KMS-11 (cell line): ENCODE results near the gene PEAR1.

ENCODE experiments used
- H2AFZ ChIP-seq: fragments of 200-600 bp; sonication (generic); 2 replicates; pipeline ENCODE4 v1.6.1; 2016; ENCODE audit warnings: antibody characterized with exemption, mixed run types, low read depth
- H3K27ac ChIP-seq: fragments of 200-600 bp; sonication (generic); 2 replicates; pipeline ENCODE4 v1.6.1; 2016; ENCODE audit warnings: mild to moderate bottlenecking, mixed run types
- H3K27me3 ChIP-seq: fragments of 200-600 bp; sonication (generic); 2 replicates; pipeline ENCODE4 v1.6.1; 2017; ENCODE audit warnings: mild to moderate bottlenecking, low read depth, mixed run types, moderate library complexity; ENCODE audit not compliant: insufficient read depth
- H3K36me3 ChIP-seq: fragments of 200-600 bp; sonication (generic); 2 replicates; pipeline ENCODE4 v1.6.1; 2017; ENCODE audit warnings: mild to moderate bottlenecking, mixed run types; ENCODE audit not compliant: insufficient read depth
- H3K4me1 ChIP-seq: fragments of 200-600 bp; sonication (generic); 2 replicates; pipeline ENCODE4 v1.6.1; 2016; ENCODE audit warnings: mild to moderate bottlenecking, low read depth, mixed run types; ENCODE audit not compliant: poor library complexity, severe bottlenecking
- H3K4me2 ChIP-seq: fragments of 200-600 bp; sonication (generic); 2 replicates; pipeline ENCODE4 v1.7.0; 2016; ENCODE audit warnings: mild to moderate bottlenecking, mixed run types
- H3K4me3 ChIP-seq: fragments of 200-600 bp; sonication (generic); IDR thresholded peaks from 2 replicates; pipeline ENCODE4 v1.6.1; 2017; ENCODE audit warnings: low read depth, low read length, mixed read lengths; ENCODE audit not compliant: insufficient read depth
- H3K79me2 ChIP-seq: fragments of 200-600 bp; sonication (generic); 2 replicates; pipeline ENCODE4 v1.6.1; 2016; ENCODE audit warnings: low read depth, mixed run types; ENCODE audit not compliant: insufficient read depth
- H3K9ac ChIP-seq: fragments of 200-600 bp; sonication (generic); 2 replicates; pipeline ENCODE4 v1.6.1; 2016; ENCODE audit warnings: mild to moderate bottlenecking, mixed run types
- H4K20me1 ChIP-seq: fragments of 200-600 bp; sonication (generic); 2 replicates; pipeline ENCODE4 v1.6.1; 2016; ENCODE audit warnings: mild to moderate bottlenecking, mixed run types; ENCODE audit not compliant: insufficient read depth
- CTCF ChIP-seq: fragments of 200-600 bp; sonication (generic); conservative IDR thresholded peaks from 2 replicates; pipeline ENCODE4 v1.6.1; 2017; ENCODE audit warnings: low read depth, mild to moderate bottlenecking, antibody characterized with exemption, low read length, moderate library complexity, mixed read lengths

The PEAR1 gene

DNA sequence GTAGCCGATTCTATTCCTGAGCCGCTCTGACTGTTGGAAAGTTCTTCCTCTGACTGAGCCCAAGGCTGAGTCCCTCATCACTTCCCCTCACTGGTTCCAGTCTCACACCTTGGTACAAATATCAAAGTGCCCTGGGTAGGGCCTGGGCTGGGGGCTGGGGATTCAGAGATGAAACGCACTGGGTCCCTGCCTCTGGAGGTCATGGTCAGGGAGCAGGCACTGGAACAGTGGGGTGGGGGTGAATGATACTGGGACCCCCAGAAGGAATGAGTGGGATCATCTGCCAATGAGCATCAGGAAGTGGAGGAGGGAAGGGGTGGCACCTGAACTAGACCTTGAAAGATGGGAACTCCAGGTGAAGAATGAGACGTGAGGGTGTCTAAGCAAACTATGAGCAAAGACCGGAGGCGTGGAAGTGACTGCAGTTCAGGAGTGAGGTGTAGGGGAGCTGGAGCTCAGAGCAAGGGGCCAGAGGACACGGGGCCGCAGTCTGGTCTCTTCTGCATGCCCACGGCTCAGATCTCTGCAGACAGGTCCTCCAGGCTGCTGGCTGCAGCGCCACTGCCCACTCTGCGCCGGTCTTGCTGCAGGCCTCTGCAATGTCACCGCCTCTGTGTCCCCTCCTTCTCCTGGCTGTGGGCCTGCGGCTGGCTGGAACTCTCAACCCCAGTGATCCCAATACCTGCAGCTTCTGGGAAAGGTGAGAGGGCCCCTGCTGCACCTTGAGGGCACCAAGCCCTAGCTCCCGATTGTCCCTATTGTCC is 10.0 kb downstream of the PEAR1 start:
- Histone ChIP-seq H3K36me3 (no peaks in the 10 kb centered on the region), H3K4me2 (no peak overlapping the region), H3K27me3 (peaks cover 99% of the 10 kb centered on the region), H3K27ac (no peak overlapping the region), H3K79me2 (no peaks in the 10 kb centered on the region), H4K20me1 (no peaks in the 10 kb centered on the region), H3K4me1 (no peaks in the 10 kb centered on the region), H3K4me3 (no peak overlapping the region), H3K9ac (no peak overlapping the region), H2AFZ (no peak overlapping the region)
- TF ChIP-seq CTCF: no peak

DNA sequence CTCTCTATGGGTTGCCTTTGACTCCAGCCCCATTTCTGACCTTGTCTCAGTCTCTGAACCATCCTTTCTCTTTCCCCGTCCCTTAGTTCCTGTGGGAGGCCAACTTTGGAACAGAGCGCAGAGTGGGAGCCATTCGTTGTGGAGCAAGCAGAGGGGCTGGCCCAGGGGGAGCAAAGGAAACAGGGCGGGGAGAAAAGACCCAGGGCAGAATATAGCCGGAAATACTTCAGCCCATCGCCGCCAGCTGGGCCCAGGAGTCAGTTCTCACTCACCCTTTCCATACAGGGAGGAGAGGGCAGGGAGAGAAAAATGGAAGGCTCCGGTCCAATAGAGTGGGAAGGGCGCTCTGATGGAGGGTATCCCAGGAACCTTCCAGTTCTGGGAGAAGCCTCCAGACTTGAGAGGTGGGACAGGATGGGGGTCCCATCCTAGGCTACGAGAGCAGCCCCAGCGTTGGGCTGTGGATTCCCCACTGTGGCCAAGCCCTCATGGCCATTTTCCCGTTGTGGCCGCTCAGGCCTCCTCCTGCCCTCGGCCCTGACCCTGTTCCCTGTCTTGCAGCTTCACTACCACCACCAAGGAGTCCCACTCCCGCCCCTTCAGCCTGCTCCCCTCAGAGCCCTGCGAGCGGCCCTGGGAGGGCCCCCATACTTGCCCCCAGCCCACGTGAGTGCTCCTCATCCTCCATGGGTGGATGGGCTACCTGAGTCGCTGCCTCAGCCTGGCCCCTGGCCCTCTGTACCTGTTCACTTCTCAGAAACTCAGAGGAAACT is 10.9 kb downstream of the PEAR1 start:
- Histone ChIP-seq H3K79me2 (no peaks in the 10 kb centered on the region), H3K9ac (no peak overlapping the region), H3K4me1 (no peaks in the 10 kb centered on the region), H3K36me3 (no peaks in the 10 kb centered on the region), H3K4me3 (no peak overlapping the region), H3K27me3 (peaks cover 99% of the 10 kb centered on the region), H3K27ac (no peak overlapping the region), H2AFZ (no peak overlapping the region), H3K4me2 (no peak overlapping the region), H4K20me1 (no peaks in the 10 kb centered on the region)
- TF ChIP-seq CTCF: no peak

GRCh38 chr1:156905176-156905575 is 11.7 kb downstream of the PEAR1 start:
- Histone ChIP-seq H3K4me3 (no peak overlapping the region), H3K79me2 (no peaks in the 10 kb centered on the region), H3K36me3 (no peaks in the 10 kb centered on the region), H3K9ac (no peak overlapping the region), H2AFZ (no peak overlapping the region), H3K4me2 (no peak overlapping the region), H3K27me3 (peaks cover 99% of the 10 kb centered on the region), H3K27ac (no peak overlapping the region), H3K4me1 (no peaks in the 10 kb centered on the region), H4K20me1 (no peaks in the 10 kb centered on the region)
- no peak for TF ChIP-seq CTCF

DNA sequence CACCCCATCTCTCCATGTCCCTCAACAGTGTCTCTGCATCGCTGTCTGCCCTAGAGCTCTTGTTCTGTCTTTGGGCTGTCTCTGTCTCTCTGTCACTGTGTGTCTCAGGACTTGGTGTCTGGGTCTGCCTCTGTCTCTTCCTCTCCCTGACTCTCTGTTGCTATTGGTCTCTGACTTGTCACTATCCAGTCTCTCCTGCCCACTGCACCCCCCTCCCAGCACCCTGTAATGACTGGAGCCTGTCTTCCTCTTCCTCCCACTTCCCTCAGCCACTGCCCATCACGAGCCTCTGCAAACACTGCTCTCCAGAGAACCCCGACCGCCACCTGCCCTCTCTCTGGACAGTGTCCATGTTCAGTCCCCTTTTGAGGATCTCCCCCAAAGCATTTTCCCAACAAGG is 12.1 kb downstream of the PEAR1 start:
- Histone ChIP-seq H3K27ac (no peak overlapping the region), H3K79me2 (no peaks in the 10 kb centered on the region), H3K4me3 (no peak overlapping the region), H3K27me3 (peaks cover 99% of the 10 kb centered on the region), H3K36me3 (no peaks in the 10 kb centered on the region), H3K4me1 (no peaks in the 10 kb centered on the region), H3K9ac (no peak overlapping the region), H3K4me2 (no peak overlapping the region), H2AFZ (no peak overlapping the region), H4K20me1 (no peaks in the 10 kb centered on the region)
- no peak for TF ChIP-seq CTCF
